GM21576 (cell line): ENCODE data around the gene LENG9.

Source experiments
- ATAC-seq: cut with Tn5 transposase; IDR thresholded peaks from one replicate; pipeline ENCODE4 v1.9.1; 2021; ENCODE audit warnings: mild to moderate bottlenecking, moderate library complexity; ENCODE audit not compliant: unreplicated experiment

The LENG9 gene

DNA sequence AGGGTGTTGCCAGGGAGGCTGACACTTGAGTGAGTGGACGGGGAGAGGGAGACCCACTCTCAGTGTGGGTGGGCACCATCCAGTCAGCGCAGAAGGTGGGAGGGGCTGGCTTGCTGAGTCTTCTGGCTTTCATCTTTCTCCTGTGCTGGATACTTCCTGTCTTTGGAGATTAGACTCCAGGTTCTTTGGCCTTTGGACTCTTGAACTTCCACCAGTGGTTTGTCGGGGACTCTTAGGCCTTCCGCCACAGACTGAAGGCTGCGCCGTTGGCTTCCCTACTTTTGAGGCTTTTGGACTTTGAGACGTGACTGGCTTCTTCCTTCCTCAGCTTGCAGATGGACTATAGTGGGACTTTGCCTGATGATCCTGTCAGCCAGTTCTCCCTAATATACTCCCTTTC lies 18.8 kb downstream of the LENG9 start:
- no peak for ATAC-seq

DNA sequence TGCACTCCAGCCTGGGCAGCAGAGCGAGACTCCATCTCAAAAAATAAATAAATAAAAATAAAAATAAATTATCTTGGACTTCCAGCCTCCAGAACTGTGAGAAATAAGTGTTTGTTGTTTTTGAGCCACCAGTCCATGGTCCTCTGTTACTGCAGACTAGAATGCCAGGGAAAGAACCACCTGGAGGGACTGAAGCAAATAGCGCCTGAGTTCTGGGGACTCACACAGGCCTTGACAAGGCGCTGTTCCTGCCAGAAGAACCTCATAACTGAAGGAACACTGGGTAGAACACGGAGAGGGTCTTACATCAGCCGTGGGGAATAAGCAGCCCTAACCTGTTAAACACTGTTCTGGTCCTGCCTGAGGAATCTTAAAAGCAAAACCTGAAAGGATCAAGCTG lies 22.9 kb downstream of the LENG9 start:
- no peak for ATAC-seq

DNA sequence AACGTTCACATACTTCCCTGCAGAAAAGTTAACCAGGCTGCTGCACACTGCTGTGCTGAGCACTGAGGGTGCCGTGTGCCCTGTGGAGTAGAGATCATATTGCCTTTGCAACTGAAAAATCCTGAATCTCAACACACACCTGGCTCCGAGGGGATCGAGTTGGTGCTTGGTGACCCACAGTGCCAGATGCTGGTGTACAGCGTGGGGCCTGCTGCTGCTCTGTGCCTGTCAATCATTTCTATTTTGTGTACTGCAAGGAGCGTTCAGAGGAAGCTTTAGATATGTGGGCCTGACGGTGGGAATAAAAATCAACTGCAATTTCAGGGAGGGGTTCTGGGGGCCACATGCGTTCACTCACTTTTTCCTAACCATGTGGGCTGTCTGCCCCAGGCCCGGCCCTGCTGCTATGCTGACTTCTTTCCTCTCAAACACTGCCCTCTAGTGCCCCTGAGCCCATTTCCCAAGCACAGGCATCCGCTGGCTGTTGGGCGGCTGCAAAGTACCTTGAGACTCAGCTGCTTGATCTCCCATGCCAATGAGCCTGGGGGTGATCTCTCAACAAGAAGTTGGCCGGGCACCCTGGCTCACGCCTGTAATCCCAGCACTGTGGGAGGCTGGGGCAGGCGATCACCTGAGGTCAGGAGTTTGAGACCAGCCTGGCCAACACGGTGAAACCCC lies 24.3 kb downstream of the LENG9 start:
- no peak for ATAC-seq

DNA sequence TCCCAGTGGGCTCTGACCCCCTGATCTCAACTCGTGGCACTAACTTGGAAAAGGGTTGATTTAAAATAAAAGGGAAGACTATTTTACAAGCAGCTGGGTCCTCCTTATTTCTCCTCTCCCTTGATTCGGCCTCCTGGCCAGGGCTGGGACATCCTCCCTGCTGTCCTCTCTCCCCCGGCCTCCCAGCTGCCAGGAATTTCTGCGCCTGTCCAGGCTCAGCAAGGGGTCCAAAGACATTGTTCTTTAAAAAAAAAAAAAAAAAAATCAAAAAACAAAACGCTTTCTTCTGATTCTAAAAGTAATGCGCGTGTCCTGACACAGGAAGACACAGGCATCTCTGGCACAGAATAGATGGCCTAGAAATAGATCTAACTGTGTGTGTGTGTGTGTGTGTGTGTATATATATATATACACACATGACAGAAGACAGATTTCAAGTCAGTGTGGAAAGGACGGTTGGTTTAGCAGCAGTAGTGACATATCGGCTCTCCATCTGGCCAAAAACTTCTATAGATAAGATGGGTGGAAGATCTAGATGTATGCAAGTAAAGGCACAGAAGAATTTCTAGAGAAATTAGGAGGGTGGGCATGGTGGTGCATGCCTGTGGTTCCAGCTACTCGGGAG lies 26.8 kb downstream of the LENG9 start:
- no peak for ATAC-seq

DNA sequence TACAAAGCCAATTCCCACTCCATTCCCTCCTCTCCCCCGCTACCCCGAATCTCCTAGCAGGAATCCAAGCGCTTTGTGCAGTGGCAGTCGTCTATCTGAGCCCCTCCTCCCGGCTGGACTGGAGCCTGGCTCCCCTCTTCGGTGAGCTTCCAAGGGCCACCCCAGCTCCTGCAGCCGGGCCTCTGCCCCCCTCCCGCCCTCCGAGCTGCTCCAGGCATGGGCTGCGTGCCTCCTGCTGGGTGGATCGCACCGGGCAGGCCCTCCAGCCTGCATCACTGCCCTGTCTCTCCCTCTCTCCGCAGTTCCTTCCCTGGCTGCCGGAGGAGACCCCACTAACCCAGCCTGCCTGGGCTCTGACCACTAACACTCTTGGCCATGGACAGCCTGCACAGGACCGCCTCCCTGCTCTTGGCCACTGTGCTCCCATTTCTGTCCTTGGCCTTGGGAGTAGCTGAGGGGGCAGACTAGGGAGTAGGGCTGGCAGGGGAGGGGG lies 27.5 kb downstream of the LENG9 start:
- no peak for ATAC-seq

DNA sequence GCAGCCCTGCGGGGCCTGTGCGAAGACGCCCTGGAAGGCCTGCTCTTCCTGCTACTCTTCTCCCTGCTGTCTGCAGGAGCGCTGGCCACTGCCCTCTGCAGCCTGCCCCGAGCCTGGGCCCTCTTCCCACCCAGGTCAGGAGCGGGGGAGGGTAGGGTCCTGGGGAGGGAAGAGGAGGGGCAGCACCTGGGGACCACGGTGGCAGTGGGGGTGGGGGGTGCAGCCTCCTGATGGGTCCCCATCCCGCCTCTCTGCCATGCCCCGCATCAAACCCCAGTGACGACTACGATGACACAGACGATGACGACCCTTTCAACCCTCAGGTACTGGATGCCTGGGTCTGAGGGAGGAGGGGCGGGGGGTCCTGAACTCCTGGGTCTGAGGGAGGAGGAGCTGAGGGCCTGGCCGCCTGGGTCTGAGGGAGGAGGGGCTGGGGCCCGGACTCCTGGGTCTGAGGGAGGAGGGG lies 28.0 kb downstream of the LENG9 start:
- no peak for ATAC-seq

DNA sequence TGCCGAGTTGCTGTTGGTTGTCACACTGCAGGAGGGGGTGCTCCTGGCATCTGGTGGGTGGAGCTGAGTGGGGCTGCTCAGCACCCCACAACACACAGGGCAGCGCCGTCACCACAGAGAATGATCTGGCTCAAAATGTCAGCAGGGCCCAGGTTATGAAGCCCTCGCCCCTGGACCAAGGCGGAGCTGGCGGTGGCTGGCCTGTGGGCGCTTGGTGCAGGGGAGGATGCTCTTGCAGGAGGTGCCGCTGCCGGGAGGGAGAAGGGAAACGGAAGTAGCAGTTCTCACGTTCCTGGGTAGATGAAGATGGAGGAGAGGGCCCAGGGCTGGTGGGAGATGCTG lies 28.7 kb downstream of the LENG9 start:
- no peak for ATAC-seq

DNA sequence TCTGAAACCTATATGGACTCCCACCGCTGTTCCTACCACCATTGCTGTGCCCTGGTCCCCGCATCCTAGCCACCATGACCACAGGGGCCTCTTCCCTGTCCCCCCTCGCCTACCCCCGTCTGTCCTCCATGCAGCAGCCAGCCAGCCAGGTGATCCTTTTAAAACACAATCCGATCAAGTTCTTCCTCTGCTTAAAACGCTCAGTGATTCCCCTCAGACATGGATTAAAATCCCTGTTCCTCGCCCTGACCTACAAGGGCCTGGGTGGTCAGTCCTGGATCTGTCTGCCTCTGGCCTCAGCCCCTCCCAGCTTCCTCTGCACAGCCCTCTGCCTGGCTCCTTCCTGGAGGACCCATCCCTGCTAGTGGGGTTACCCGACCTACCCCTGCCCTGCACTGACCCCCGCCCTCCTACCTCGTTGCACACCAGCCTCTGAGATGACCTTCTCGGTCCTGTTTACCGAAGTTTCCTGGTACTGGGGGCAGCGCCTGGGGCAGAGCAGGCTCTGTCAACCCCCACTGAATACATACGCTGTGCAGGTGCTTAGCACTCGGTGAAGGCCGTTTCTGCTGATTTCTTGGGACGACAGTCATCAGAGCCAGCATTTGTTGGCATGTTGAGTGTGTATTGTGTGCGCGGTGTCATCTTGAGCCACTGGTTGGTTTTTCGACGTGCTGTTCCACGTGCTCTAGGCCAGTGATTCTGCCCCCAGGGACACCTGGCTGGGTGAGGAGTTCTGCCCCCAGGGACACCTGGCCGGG lies 29.3 kb downstream of the LENG9 start:
- no peak for ATAC-seq

DNA sequence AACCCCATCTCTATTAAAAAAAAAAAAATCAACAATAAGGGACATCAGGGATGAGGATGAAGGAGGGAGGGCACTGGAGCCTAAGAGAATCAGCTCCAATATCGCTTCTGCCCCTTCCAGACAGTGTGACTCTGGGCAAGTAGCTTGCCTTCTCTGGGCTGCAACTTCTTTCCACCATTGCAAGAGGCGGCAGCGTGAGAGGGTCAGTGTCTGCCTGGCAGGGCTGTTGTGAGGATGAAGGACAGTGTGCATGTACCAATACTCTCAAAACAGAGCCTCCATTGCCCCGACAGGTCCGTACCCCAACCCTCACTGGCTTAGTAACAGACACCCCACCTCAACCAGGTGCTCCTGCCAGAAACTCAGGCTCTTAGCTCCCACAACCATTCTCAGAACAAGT lies 29.9 kb downstream of the LENG9 start:
- no peak for ATAC-seq

DNA sequence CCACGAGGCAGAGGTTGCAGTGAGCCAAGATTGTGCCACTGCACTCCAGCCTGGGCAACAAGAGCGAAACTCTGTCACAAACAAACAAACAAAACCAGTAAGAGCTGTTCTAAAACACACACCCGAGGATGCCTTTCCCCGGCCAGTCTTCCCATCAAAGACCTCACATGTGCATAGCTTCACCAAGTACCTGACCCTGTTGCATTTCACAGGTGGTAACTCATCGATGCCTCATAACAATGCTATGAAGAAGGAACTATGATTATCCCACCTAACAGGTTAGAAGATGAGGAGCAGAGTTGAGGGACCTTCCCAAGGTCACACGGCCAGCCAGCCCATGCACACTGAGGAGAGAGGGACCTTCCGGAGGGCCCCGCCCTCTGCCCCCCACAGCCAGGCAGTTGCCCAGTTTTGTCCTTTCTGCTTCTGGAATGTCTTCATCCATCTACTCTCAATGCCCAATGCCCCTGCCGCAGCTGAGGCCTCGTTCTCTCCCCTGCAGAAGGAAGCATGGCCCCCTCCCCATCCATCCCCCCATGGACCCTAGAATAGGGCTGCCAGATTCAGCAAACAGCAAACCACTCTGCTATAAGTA lies 31.3 kb downstream of the LENG9 start:
- ATAC-seq, result no peak

DNA sequence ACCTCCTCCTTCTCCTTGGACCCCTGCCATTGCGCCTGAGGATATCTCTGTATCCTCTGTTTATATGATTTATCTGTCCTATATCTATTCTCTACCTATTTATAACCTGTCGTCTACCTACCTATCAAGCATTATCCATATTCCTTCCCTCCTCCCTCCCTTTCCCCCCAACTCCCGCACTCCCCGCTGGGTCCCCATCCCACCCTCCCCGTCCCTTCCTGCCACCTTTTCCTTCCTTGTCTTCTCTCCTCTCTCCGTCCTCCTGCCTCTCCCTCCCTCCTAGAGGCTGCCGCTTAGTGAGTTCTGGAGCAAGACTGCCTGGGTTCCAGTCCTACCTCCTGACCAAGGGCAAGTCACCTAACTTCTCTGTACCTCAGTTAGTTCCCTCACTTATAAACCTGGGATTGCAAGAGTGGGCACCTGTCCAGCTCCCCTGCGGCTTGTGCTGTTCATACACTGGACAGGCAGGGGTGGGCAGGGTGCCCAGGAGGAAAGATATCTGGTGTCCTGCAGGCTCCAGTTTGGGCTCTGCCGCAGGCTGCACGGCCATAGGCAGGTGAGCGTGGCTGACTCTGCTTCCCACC lies 32.2 kb downstream of the LENG9 start:
- no peak for ATAC-seq

DNA sequence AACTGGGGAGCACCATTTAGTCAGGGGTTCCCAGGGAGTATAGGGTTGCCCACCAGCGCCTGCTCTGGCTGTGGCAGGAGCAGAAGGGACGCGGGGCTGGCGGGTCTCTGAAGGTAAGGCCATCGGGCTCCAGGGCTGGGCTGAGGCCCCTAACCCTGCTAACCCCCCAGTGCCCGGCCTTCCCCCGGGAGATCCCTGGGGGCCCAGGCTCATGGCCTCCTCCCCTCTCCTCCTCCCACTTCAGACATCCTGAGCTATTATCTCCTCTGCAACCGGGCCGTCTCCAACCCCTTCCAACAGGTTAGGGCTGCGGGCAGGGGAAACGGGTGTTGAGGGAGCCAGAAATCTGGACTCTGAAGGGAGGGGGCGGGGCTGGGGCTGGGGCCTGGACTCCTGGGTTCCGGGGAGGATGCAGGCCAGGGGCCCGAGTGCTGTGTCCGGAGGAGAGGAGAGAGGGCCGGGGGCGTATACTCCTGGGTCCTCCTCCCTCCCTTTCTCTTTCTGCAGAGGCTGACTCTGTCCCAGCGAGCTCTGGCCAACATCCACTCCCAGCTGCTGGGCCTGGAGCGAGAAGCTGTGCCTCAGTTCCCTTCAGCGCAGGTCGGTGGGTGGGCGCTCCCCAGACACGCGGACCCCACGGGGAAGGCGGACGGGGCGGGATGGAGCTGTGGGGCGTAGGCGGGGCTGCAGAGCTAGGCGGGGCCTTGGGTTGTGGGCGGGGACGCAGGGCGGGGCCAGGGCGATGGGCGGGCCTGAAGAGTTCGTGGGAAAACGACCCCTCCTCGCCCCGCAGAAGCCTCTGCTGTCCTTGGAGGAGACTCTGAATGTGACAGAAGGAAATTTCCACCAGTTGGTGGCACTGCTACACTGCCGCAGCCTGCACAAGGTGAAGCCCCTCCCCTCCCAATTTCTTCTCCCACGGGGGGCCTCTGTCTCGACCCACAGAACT lies 33.0 kb downstream of the LENG9 start:
- no peak for ATAC-seq

DNA sequence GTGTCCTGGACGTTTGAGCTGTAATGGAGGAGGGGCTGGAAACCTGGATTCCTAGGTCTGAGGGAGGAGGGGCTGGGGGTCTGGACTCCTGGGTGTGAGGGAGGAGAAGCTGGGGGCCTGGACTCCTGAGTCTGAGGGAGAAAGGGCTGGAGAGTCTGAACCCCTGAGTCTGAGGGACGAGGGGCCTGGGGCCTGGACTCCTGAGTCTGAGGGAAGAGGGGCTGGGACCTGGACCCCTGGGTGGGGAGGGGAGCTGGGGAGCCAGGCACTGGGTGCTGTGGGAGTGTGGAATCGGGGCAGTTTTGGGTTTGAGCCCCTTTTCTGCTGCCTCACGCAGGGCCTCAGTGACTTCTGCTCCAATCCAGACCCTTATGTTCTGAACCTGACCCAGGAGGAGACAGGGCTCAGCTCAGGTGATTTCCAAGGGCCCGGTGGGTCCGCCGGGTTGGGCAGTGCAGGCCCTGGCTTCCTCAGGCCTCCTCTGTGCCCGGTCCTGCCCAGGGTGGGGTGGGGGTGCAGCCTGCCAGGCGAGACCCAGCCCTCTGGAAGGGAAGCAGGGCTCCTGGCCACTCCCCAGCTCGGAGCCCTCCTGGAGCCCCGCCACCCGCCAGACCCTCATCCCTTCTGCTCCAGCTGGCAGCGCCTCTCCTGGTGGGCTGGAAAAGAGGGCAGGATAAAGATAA lies 33.9 kb downstream of the LENG9 start:
- no peak for ATAC-seq

DNA sequence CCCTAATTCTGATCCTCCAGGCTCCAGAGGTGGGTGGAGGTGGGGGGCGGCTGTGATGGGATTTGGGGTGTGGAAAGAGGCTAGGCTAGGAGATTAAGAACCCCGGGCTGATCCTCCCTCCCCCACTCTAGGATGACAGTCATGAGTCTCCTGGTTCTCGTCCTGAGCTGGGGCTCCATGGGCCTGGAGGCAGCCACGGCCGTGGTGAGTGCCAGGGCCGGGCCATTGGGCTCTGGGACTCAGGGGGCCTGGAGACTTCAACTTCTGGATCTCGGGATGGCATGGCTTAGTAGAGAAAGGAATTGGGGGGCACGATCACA lies 34.4 kb downstream of the LENG9 start:
- ATAC-seq, result no peak

DNA sequence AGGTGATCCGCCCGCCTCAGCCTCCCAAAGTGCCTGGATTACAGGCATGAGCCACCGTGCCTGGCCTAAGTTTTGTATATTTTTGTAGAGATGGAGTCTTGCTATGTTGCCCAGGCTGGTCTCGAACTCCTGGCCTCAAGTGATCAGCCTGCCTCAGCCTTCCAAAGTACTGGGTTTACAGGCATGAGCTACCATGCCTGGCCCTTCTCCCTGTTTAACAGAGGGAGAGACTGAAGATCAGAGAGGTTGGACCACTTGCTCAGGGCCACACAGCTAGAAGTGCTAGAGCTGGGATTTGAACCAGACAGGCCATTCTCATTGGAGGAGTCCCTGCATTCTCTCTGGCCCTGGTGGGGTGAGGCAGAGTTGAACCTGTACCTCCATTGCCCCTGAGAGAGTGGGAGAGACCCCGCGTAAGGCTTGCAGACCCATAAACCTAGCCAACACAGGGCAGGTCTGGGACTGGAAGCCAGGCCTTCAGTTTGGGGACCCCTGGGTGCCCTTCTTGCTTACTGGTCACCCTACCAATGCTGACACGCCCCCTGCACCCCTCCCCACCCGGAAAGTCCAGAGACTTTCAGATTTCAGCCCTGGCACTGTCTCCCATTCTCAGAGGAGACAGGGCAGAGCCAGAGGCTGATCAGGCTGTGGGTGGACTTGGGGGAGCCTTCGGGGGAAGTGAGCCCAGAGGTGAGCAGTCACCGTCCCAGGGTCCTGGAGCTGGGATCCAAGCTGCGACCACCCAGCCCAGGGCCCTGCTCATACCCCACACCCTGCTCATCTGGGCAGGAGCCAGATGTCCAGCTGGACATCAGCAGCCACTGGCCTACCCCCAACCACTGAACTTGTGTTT lies 35.0 kb downstream of the LENG9 start:
- no peak for ATAC-seq

DNA sequence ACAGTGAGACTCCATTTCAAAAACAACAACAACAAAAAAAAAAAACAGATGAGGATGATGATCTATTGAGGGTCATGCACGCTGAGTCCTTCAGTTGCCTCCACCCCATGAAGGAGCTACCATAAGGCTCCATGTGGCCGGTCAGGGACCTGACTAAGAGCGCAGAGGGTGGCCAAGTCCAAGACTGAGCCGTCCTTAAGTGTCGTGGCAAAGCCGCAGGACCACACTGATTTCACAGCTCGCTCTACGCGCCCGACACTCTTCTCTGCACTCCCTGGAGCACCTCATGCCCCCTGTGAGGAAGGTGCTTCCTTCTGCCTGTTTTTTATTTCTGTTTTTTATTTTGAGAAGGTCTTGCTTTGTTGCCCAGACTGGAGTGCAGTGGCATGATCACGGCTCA lies 36.0 kb downstream of the LENG9 start:
- ATAC-seq, result no peak

DNA sequence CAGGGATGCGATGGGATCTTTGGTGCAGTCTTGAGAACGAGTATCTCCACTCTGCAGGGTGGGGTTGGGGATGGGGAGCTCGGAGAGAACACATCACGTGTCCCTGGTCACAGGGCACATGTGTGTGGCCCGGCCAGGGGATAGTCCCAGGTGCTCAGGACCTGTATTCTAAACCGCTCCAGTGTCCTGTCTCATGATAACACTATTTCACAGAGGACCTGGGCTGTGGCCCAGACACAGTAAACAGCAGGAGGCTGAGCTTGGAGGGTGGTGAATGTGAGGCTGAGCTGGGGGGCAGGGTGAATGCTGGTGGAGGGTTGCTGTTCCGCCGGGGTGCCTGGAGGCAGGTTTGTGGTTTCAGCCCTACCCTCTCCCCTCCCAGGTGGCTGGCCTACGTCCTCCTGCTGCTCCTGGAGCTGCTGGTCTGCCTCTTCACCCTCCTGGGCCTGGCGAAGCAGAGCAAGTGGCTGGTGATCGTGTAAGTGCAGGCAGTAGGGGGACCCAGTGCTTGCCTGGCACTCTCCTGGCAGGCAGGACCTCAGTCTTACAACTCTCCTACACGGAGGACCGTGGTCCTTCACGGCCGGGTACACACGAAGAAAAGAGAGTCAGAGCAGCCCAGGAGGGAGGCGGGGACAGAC lies 37.2 kb downstream of the LENG9 start:
- no peak for ATAC-seq

DNA sequence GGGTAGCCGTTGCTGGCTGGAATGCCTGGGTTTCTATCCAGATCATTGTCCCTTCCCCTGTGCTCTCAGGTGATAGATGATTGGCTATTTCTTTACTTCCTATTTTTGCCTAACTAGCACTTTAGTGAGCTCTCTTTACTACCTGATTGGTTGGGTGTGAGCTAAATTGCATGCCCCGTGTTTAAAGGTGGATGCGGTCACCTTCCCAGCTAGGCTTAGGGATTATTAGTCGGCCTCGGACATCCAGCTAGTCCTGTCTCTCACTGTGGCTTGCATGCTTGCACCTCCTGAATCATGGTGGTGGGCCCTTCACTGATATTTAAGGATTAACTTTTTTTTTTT lies 38.2 kb downstream of the LENG9 start:
- ATAC-seq, result no peak
